OCI-LY7 (cell line): ENCODE results near the gene SS18. TPM values are rescaled to one million over a fixed set of nuclear protein-coding genes. Genes with fewer than 3 reads are reported as not detected.

ENCODE experiments used
- BruUV-seq: library from RNA; stranded (reverse); fragments of 400-500 nt; replicated peaks from 2 replicates; lab custom pipeline; 2021; lab: Mats Ljungman, UMichigan
- CTCF ChIA-PET: fragments of 300-600 bp; sonication (Branson Sonifier 250); formaldehyde crosslinking; loops from one replicate; lab custom pipeline; 2022; ENCODE audit warnings: antibody characterized with exemption; ENCODE audit not compliant: unreplicated experiment; lab: Charles Lee
- POLR2A ChIA-PET: fragments of 300-600 bp; sonication (Branson Sonifier 250); formaldehyde crosslinking; loops from one replicate; lab custom pipeline; 2022; ENCODE audit warnings: antibody characterized with exemption; lab: Charles Lee
- DNase-seq: peaks from one replicate; pipeline ENCODE4 v3.0.0-alpha.2; 2015; ENCODE audit warnings: low spot score
- H2AFZ ChIP-seq: fragments of 200-600 bp; sonication (generic), shearing (Covaris generic); 2 replicates; pipeline ENCODE4 v1.6.1; 2014; ENCODE audit warnings: mild to moderate bottlenecking, antibody characterized with exemption, low read length, moderate library complexity
- H3K27ac ChIP-seq: fragments of 200-600 bp; sonication (generic); 2 replicates; pipeline ENCODE4 v1.5.1; 2014; ENCODE audit warnings: mixed run types, low read depth, mild to moderate bottlenecking, moderate library complexity, low read length, inconsistent platforms; ENCODE audit not compliant: poor library complexity, severe bottlenecking
- H3K36me3 ChIP-seq: fragments of 200-600 bp; sonication (generic); 2 replicates; pipeline ENCODE4 v1.6.1; 2014; ENCODE audit warnings: mild to moderate bottlenecking, antibody characterized with exemption, low read length, moderate library complexity, mixed read lengths; ENCODE audit not compliant: insufficient read depth
- H3K4me1 ChIP-seq: fragments of 200-600 bp; sonication (generic); 2 replicates; pipeline ENCODE4 v1.5.1; 2014; ENCODE audit warnings: mild to moderate bottlenecking, low read length; ENCODE audit not compliant: insufficient read depth, poor library complexity, severe bottlenecking
- H3K4me2 ChIP-seq: fragments of 200-600 bp; sonication (generic); 2 replicates; pipeline ENCODE4 v1.6.1; 2014; ENCODE audit warnings: mild to moderate bottlenecking, low read length
- H3K4me3 ChIP-seq: fragments of 200-600 bp; sonication (generic); 2 replicates; pipeline ENCODE4 v1.5.1; 2014; ENCODE audit warnings: mild to moderate bottlenecking, low read depth, low read length; ENCODE audit not compliant: poor library complexity, severe bottlenecking
- H3K79me2 ChIP-seq: fragments of 200-600 bp; sonication (generic); 2 replicates; pipeline ENCODE4 v1.6.1; 2016; ENCODE audit warnings: low read depth, mild to moderate bottlenecking, low read length, moderate library complexity, mixed read lengths; ENCODE audit not compliant: insufficient read depth
- H3K9me2 ChIP-seq: fragments of 200-600 bp; sonication (generic); 2 replicates; pipeline ENCODE4 v1.6.1; 2016; ENCODE audit warnings: mild to moderate bottlenecking, low read length, mixed read lengths; ENCODE audit not compliant: insufficient read depth
- H3K9me3 ChIP-seq: fragments of 200-600 bp; sonication (generic); 2 replicates; pipeline ENCODE4 v1.6.1; 2014; ENCODE audit warnings: mild to moderate bottlenecking, mixed run types, low read length, mixed read lengths
- H4K20me1 ChIP-seq: fragments of 200-600 bp; sonication (generic); 2 replicates; pipeline ENCODE4 v1.6.1; 2014; ENCODE audit warnings: mild to moderate bottlenecking, antibody characterized with exemption, low read length, moderate library complexity, mixed read lengths; ENCODE audit not compliant: insufficient read depth
- CTCF ChIP-seq: fragments of 200-600 bp; sonication (generic); conservative IDR thresholded peaks from 2 replicates; pipeline ENCODE4 v1.5.1; 2014; ENCODE audit warnings: mild to moderate bottlenecking, antibody characterized with exemption, low read length, moderate library complexity, mixed read lengths
- EZH2phosphoT487 ChIP-seq: fragments of 200-600 bp; sonication (generic); IDR thresholded peaks from 2 replicates; pipeline ENCODE4 v1.6.1; 2018; ENCODE audit warnings: low read depth, borderline replicate concordance, mild to moderate bottlenecking, mixed run types, antibody characterized with exemption, low read length, moderate library complexity, mixed read lengths
- intact Hi-C: fragments of 100-400 bp; cut with micrococcal nuclease; formaldehyde crosslinking; loops from one replicate; pipeline ENCODE4 v1.10.0; 2022; ENCODE audit not compliant: unreplicated experiment
- total RNA-seq, 2 experiments: library from RNA; depleted of rRNA in 1 of 2; stranded (reverse); fragments of >200 nt in 1 of 2; shearing (Covaris generic) in 1 of 2; gene quantifications; 2 replicates each; pipeline ENCODE4 v1.2.3, GENCODE V29; 2014 to 2022

Gene SS18
- total RNA-seq, 2 experiments from 2014 or later: 155 to 192 TPM

GRCh38 chr18:26119246-26119645 lies 28.8 kb upstream of the SS18 start:
- no peaks in the 10 kb centered on the region for H3K36me3 ChIP-seq
- no TSS peak for BruUV-seq
- H3K4me1 ChIP-seq: no peaks in the 10 kb centered on the region
- intact Hi-C loops: no loop called here
- ChIA-PET CTCF (no interaction called here), POLR2A (interaction anchor here (1.4 kb wide), 1 partner anchor 14 kb away, joined by 3 read pairs; no protein-coding TSS in a partner anchor)
- DNase-seq: no peak
- TF ChIP-seq CTCF (no peak), EZH2phosphoT487 (no peak)
- no peak overlapping the region for H3K4me3 ChIP-seq
- H3K9me2 ChIP-seq: no peaks in the 10 kb centered on the region
- H3K27ac ChIP-seq: no peak overlapping the region
- no peaks in the 10 kb centered on the region for H3K79me2 ChIP-seq
- no peak overlapping the region for H2AFZ ChIP-seq
- H4K20me1 ChIP-seq: no peaks in the 10 kb centered on the region
- no peak overlapping the region for H3K4me2 ChIP-seq
- H3K9me3 ChIP-seq: no peaks in the 10 kb centered on the region

DNA sequence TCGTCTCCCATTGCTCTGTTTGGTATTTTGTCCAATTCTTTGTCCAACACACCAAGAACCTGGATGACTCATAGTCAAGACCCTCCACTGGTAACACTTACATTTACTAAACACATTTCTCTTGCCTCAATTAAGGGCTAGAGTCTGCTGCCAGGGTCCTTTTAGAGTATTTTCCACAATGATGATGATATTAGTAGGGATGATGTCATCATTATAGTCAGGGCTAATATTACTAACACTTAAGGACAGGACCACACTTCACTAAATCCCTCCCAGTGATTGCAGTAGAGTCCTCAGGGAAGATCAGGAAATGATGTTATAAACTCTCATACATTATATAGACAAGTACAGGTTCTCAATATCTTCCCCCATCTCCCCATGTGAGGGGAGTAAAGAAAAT lies 13.6 kb upstream of the SS18 start:
- CTCF ChIA-PET: no interaction called here
- no TSS peak for BruUV-seq
- H3K9me3 ChIP-seq: 0 out of 2 replicates have a peak, but pooled peaks cover 4% of the 10 kb centered on the region
- H3K79me2 ChIP-seq: no peaks in the 10 kb centered on the region
- no peaks in the 10 kb centered on the region for H3K4me1 ChIP-seq
- H3K36me3 ChIP-seq: no peaks in the 10 kb centered on the region
- intact Hi-C loops: no loop called here
- H3K9me2 ChIP-seq: no peaks in the 10 kb centered on the region
- POLR2A ChIA-PET: interaction anchor here (0.7 kb wide), 1 partner anchor 13 kb away, joined by 3 read pairs; no protein-coding TSS in a partner anchor
- no peak overlapping the region for H3K4me2 ChIP-seq
- no peak for DNase-seq
- H4K20me1 ChIP-seq: no peaks in the 10 kb centered on the region
- no peak overlapping the region for H3K4me3 ChIP-seq
- no peak for TF ChIP-seq EZH2phosphoT487
- TF ChIP-seq CTCF: no peak
- peak overlapping the region; percentile 25; the same call in 1 of the 2 replicates for H2AFZ ChIP-seq
- no peak overlapping the region for H3K27ac ChIP-seq

DNA sequence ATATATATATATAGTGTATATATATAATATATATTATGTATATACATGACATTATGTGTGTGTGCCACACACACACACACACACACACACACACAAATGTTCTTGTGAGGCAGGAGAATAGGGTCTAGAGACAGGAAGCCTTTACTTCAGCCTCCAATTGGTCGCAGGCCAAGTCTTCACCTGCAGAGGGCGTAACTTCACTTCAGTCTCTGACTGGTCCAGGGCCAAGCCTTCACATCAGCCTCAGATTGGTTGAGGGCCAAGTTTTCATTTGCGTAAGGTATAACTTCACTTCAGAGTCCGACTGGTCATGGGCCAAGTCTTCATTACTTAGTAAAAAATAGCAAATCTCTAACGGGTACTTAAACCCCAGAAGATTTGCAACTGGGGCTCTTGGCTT lies 13.2 kb upstream of the SS18 start:
- ChIA-PET POLR2A (interaction anchor here (1.1 to 1.5 kb wide), 2 partner anchors 11 to 70 kb away, joined by 4 to 5 read pairs; no protein-coding TSS in a partner anchor), CTCF (no interaction called here)
- no peaks in the 10 kb centered on the region for H3K36me3 ChIP-seq
- no peak overlapping the region for H3K27ac ChIP-seq
- H3K4me3 ChIP-seq: no peak overlapping the region
- H4K20me1 ChIP-seq: no peaks in the 10 kb centered on the region
- H3K4me2 ChIP-seq: no peak overlapping the region
- 0 out of 2 replicates have a peak, but pooled peaks cover 4% of the 10 kb centered on the region for H3K9me3 ChIP-seq
- peak; percentile 54 for DNase-seq
- no peaks in the 10 kb centered on the region for H3K79me2 ChIP-seq
- H3K9me2 ChIP-seq: no peaks in the 10 kb centered on the region
- H3K4me1 ChIP-seq: no peaks in the 10 kb centered on the region
- no TSS peak for BruUV-seq
- TF ChIP-seq EZH2phosphoT487 (no peak), CTCF (peak; percentile 74)
- peak overlapping the region; percentile 25; the same call in 1 of the 2 replicates for H2AFZ ChIP-seq
- intact Hi-C loops: no loop called here
